NCI-H2171 (cell line): ENCODE results near the gene USP30.

Source experiments
- DNase-seq: peaks from one replicate; lab custom pipeline; 2025; lab: John Stamatoyannopoulos, UW

USP30 gene

DNA sequence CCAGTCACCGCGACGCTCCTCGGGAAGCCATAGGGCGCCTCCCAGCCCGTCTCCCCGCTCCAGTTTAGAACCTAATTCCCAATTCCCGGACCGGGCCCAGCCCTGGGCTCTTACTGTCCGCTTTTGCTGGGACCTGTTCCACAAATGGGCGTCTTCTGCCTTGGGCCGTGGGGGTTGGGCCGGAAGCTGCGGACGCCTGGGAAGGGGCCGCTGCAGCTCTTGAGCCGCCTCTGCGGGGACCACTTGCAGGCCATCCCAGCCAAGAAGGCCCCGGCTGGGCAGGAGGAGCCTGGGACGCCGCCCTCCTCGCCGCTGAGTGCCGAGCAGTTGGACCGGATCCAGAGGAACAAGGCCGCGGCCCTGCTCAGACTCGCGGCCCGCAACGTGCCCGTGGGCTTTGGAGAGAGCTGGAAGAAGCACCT lies 45.8 kb downstream of the USP30 start:
- DNase-seq: no peak

GRCh38 chr12:109098651-109099050 lies 46.3 kb downstream of the USP30 start:
- DNase-seq: no peak

- DNase-seq: no peak
These were observed 47.1 kb downstream of the USP30 start for GRCh38 chr12:109099431-109100020.

GRCh38 chr12:109100741-109101140 lies 48.4 kb downstream of the USP30 start:
- DNase-seq: no peak

GRCh38 chr12:109102491-109102890 lies 50.1 kb downstream of the USP30 start:
- DNase-seq: no peak

DNA sequence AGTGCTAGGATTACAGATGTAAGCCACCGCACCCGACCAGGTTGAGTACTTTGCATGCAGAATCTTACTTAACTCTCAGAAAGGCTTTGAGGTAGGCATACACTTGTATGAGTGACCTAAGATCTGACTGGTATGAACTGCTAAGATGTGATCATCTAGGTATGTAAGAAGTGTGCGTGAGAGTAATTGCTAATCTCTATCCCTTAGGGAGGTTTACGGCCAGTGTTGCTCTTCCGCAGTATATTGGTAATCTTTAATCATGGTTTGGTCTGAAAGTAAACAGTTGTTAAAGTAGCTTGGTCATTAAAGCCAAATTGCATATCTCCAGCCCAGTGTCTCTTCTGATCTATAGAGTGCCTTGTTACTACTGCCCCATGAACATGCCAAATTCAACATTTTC lies 52.8 kb downstream of the USP30 start:
- no peak for DNase-seq

GRCh38 chr12:109109746-109110350 lies 57.5 kb downstream of the USP30 start:
- no peak for DNase-seq

GRCh38 chr12:109110988-109111495 lies 58.7 kb downstream of the USP30 start:
- DNase-seq: no peak

- no peak for DNase-seq
These were observed 60.5 kb downstream of the USP30 start for GRCh38 chr12:109112720-109113465.

GRCh38 chr12:109113661-109114321 lies 61.4 kb downstream of the USP30 start:
- DNase-seq: no peak

DNA sequence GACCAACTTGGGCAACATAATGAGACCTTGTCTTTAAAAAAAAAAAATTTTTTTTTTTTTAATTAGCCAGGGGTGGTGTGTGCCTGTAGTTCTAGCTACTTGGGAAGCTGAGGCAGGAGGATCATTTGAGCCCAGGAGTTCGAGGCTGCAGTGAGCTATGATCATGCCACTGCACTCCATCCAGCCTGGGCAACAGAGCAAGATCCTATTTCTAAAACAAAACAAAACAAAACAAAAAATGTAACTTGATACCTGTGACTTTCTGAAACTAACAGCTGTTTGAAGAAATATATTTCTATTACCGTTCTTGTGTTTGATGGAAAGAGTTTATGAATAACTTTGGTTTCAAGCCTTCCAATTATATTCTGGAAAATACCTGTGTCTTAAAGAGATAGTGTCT lies 62.3 kb downstream of the USP30 start:
- no peak for DNase-seq

DNA sequence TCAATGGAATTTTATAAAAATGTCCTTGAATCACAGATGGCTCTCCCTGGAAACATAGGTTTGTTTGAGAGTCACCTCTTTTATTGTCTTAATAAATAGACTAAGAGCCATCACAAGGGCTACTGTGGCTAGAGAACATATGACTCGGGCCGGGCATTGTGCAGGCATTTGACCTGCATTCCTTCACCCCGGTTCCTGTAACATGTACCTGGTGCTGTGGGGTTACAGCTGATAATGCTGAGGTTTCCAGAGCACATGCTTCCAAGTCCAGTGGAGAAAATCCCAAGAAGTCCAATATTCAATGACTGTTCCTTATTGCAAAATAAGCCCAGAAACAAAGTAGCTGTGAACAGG lies 63.0 kb downstream of the USP30 start:
- DNase-seq: no peak

GRCh38 chr12:109115758-109116610 lies 63.6 kb downstream of the USP30 start, which contains the start of gene ACACB:
Gene ACACB (plus strand): TSS chr12:109116587. CDS start chr12:109139406, 22,819 bp downstream.
- DNase-seq: no peak

GRCh38 chr12:109116611-109116949 lies 64.2 kb downstream of the USP30 start:
- no peak for DNase-seq

GRCh38 chr12:109120095-109120494 lies 67.7 kb downstream of the USP30 start:
- DNase-seq: no peak

DNA sequence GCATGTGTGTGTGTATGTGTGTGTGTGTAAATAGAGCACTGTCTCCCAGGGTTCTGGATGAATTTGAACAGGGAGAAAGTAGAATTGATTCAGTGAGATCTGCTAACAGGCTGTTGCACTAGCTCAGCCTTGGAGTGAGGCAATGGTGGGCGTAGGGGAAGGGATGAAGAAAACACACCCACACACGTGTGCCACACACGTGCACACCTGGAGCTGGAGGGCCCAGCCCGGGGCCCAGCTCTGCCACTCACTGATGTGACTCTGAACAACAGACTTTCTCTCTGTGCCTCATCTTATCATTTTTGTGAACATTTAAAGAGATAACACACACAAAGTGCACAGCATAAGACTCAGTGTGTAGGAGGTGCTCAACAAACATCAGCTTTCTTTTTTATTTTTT lies 68.2 kb downstream of the USP30 start:
- DNase-seq: no peak

DNA sequence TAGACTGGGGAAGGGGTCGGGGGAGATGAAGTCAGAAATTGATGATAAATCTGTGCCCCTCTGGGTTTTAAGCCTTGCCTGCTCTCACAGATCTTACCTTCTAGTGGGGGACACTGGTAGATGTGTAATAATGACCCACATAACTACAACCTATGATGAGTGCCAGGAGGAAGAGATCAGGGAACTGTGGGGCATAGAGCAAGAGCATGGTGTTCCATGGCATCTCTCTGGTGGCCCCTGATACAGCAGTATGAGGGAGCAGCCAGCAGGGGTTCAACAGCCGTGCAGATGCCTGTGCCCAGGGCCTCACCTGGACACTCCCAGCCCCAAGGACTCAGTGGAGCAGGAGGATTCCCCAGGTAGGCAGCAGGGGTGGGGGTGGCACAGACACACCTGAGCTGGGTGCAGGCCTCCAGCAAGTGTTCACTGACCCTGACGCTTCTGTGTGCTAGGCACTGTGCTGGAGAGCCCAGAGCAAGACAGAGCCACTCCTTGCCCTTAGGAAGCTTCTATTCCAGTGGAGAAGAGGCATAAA lies 69.0 kb downstream of the USP30 start:
- DNase-seq: no peak

GRCh38 chr12:109124878-109125648 lies 72.7 kb downstream of the USP30 start:
- DNase-seq: no peak

DNA sequence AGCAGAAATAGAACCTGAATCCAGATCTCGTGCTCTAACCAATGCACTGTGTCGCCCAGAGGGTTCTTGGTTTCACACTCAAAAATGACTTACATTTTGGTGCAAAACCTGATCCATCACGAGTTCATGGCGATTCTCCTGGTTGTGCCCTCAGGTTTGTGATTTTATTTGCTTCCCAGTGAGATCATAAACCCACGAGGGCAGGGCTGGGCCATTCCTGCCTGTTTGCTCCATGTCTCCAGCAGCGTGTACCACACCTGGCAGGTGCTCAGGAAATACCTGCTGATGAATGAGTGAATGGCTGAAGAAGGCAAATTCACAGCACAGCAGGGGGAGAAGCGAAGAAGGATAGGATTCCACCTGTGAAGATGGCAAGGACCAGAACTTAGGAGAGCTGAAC lies 73.4 kb downstream of the USP30 start:
- no peak for DNase-seq

DNA sequence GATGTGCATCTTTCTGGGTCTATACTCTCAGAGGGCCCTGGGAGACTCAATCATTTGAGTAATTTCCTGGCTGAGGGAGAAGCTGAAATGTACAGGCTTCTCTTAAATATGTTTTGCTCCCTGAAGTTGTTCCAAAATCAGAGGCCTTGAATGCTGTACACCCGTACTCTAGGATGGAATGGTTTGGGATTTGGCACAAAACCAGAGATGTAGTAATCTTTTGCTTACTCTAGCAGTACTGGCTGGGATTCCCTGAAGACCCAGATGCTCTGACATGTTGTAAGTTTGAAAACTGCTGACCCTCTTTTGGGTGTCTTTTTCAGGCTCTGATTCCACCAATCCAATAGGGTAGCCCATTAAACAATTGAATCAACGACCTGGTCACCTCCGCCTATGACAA lies 74.4 kb downstream of the USP30 start:
- DNase-seq: no peak
